GM19372 (cell line): ENCODE data around the gene TSPAN11.

Experiments
- ATAC-seq: cut with Tn5 transposase; IDR thresholded peaks from one replicate; pipeline ENCODE4 v1.9.1; 2021; ENCODE audit warnings: mild to moderate bottlenecking, low read depth, moderate library complexity; ENCODE audit not compliant: unreplicated experiment

The TSPAN11 gene

DNA sequence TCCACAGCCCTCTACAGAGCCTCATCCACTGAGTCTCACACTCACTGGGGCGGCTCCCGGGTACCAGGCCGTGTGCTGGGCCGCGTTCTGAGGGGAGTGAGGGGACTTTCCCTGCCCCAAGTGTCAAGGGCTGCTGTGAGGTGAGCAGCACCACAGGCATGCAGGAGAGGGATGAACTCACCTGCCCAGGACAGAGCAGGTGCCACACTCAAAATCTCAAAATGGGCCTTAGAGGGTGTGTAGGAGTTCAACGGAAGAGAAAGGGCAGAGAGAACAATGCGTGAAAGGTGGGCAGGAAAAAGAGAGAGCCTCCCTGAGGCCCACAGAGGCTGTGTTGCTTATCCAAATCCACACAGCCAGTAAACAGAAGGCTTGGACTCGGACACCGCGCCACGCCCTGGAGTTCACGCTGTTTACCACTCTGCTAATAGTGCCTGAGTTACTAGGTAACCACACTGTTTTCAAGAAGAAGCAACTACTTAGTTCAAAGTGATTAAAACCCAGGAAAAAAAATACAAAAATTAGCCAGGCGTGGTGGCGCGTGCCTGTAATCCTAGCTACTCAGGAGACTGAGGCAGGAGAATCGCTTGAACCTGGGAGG is 32.7 kb downstream of the TSPAN11 start:
- ATAC-seq = no peak

GRCh38 chr12:30959778-30960177 is 33.2 kb downstream of the TSPAN11 start:
- ATAC-seq = no peak

- ATAC-seq = no peak
Observed at GRCh38 chr12:30961030-30961429, 34.5 kb downstream of the TSPAN11 start.

- ATAC-seq = no peak
Observed at GRCh38 chr12:30962047-30962446, 35.5 kb downstream of the TSPAN11 start.

DNA sequence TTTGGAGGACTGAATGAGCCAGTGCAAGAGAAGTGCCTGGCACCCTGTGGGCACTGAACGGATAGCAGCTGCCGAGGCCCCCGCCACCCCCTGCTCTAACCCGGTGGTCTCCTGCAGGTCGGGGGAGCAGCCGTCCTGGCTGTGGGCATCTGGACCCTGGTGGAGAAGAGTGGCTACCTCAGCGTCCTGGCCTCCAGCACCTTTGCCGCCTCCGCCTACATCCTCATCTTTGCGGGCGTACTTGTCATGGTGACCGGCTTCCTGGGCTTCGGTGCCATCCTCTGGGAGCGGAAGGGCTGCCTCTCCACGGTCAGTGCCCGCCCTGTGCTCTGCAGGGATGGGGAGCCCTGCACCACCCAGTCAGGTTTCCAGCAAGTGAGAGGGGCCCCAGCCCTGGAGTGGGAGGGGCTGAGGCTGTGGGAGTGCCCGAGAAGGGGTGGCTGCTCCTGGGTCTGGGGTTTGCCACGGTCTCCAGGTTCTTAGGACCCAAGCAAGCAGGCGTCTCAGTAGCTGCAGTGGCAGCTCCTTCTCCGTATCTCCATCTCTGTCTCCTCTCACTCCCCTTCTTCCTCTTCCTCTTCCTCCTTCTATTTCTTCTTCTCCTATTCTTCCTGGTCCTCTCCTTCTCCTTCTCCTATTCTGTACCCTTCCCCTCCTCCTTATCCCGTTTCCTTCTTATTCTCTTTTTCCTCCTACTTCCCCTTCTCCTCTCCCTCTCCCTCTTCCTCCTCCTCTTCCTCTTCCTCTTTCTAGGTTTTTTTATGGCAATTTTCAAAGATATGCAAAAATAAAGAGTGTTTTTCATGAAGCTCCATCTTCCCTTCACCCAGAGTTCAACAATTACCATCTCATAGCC is 37.4 kb downstream of the TSPAN11 start:
- no peak for ATAC-seq

DNA sequence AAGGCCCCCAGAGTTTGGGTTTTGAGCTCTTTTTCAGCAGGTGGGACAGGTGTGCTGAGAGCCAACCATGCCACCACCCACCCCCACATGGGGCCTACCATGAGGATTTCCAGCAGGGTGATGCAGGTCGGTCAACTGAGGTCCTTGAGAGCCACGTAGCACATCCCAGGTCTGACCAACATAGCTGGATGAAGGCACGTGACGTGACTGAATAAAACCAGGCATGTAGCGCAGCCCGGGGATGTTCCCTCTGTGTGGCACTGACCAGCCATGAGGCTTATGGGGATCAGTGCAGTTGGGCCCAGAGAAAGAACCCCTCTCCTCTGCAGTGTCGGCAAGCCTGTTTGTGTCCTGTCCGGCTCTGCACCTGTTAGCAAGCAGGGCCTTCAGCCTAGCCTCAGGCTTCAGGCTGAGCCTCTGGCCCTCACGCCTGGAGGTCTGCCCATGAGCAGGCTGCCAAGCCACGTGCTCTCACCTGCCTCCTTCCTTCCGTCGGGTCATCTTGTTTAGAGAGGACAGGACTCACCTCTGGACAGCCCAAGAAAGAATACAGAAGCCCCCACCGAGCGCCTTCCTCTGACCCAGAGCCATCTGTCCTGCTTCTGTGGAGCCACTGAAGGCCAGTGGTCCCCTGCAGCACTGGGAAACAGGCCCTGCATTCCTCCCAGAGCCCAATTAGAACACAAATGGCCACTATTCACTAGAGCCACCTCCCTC is 38.5 kb downstream of the TSPAN11 start:
- no peak for ATAC-seq

- ATAC-seq = no peak
Observed at GRCh38 chr12:30965613-30965985, 39.1 kb downstream of the TSPAN11 start.

DNA sequence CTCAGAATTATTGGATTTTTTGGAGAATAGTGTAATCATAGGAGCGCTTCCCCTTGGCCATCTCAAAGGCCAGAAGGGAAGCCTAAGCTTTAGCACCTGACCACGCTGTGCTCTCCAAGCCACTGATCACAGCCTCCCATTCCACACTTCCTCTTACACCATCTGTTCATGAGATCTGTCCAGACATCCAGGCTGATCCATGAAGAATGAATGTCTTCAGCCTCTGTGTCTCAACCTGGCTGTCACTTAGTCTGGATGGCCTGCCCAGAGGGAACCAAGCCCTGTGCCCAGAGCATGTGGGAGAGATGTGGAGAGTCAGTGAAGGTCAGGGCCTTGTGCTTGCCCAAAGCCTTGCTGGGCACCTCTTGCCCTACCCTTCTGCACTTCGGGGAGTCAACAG is 40.5 kb downstream of the TSPAN11 start:
- no peak for ATAC-seq

DNA sequence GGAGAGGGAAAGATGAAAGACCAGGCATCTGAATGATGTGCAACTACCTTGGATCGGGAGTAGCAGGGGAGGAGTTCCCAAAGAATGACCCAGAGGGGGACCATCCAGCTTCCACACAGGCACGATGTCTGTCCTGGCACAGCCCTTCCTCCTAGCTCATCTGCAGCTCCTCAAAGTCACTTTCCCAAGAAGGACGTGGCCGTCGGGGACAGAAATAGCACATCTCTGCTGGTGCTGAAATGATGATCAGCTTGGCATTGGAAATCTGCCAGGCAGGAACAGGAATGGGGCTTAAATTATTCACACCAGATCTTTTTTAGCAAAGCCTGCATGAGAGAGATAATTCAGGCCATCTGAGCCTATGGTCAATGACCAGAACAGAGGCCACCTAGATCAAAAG is 41.7 kb downstream of the TSPAN11 start:
- ATAC-seq = no peak

DNA sequence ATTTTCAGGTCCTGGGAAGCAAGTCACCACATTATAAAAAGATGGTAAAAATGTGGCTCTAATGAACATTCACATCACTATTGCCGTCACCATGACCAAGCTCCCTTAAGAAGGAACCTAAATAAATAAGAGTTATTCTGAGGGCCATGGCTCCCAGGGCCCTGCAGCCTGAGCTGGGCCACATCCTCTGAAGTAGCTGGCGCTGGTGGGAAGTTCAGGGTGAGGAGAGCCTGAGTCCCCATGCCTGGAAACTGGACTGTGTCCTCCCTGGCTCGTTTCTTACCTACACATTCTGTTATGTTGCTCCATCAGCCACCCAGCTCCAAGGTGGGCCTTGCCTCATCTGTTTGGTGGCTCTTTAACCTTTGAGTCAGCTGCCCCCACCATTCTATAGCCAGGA is 42.5 kb downstream of the TSPAN11 start:
- ATAC-seq = no peak

DNA sequence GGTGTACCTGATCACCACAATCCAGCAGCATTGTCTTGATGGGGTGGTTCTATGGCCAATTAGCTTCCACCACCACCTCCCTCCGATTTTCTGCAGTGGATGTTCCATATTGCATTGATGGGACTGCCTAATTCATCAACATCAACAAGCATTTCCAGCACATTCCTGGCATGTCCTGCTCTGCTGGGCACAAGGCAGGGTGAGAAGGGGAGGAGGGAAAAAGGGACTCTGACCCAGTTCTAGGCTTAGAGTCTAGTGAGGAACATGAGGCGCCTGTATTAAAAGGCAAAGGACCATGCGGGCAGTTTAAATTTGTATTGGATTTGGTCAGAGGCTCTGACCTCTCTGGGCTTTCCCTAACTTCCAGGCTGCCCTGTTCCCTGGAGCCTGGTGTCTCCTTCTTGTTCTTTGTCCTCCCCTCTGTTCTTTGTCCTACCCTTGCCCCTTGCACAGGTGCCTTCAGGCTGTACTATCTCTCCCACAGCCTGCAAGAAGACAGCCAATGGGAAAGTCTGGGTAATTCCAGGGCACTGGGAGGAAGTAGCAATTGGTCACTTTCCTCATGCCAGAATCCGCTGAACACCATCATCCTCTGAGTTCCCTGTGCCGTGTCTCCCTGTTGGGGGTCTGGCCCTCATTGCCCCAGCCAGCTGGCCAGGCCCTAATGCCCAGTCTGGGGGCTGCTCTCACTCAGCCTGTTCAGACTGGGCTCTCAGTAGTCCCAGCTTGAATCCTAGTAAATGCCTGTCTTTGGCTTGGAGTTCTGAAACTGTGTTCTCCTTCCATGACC is 43.3 kb downstream of the TSPAN11 start:
- ATAC-seq = no peak

GRCh38 chr12:30970559-30971197 is 44.1 kb downstream of the TSPAN11 start:
- no peak for ATAC-seq

- ATAC-seq = no peak
Observed at GRCh38 chr12:30972035-30972434, 45.5 kb downstream of the TSPAN11 start.

- no peak for ATAC-seq
Observed at GRCh38 chr12:30973175-30973574, 46.6 kb downstream of the TSPAN11 start.

- ATAC-seq = no peak
Observed at GRCh38 chr12:30973830-30974229, 47.3 kb downstream of the TSPAN11 start.

DNA sequence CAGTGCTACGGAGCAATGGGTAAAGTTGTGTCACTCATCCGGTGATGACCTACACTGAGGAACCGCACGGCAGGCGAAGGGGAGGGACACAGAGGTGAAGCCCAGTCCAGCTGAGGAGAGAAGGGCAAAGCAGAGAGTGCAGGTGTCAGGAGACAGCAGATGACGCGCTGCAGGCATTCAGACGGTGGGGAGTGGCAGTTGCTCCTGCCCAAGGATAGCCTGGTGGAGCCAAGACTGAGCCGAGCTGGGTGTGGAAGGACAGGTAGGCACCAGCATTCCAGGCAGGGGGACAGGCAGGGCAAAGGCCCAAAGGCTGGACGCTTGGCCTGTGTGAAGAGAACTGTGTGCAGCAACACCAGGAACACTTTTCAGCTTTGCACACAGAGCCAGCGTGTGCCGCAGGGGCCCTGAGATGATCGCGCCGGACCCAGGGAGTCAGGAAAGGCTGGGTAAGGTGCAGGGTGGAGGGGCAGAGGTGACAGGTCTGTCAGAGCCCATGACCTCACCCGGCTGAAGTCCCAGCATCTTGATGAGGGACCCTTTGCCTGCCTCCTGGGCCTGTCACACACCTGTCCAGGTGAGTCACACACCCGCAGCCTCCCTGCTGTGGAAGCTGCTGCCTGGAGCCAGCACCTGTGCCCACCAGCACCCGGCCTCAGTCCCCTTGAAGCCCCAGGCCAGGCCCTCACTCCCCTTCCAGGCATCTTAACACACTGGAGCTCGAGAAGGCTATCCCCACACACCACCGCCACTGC is 48.4 kb downstream of the TSPAN11 start:
- ATAC-seq = no peak

- ATAC-seq = no peak
Observed at GRCh38 chr12:30975581-30975980, 49.0 kb downstream of the TSPAN11 start.

DNA sequence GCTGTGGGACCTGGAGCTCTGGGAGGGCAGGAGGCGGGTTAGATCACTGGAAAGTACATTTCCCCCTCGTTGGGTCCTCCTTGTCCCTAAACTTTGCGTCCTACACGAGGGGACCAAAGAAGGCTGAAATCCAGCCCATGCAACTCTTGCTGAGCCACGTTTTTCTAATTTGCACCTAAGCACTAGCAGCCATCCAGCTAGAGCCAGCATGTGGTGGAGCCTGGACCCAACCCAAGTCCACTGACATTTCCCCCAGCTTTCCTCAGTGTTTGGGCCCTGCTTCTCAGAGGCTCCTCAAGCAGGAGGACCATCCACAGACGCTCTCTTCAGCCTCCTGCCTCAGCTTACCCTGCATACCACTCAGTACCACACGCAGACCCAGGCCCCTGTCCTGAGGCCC is 49.7 kb downstream of the TSPAN11 start:
- ATAC-seq = no peak

GRCh38 chr12:30977124-30977523 is 50.6 kb downstream of the TSPAN11 start:
- ATAC-seq = no peak
